Smooth muscle cell (in vitro differentiated cells): ENCODE data around the gene SCN2A. TPM values are rescaled to one million over a fixed set of nuclear protein-coding genes. Genes with fewer than 3 reads are reported as not detected.

Source experiments
- DNase-seq: peaks from one replicate; lab custom pipeline; 2025; ENCODE audit not compliant: unreplicated experiment; lab: John Stamatoyannopoulos, UW
- H2AFZ ChIP-seq: fragments of 200-600 bp; sonication (generic); 2 replicates; pipeline ENCODE4 v1.6.0; 2016; ENCODE audit warnings: antibody characterized with exemption, low read depth, mild to moderate bottlenecking
- H3F3A ChIP-seq: fragments of 200-600 bp; sonication (generic); 2 replicates; pipeline ENCODE4 v1.6.0; 2017; ENCODE audit warnings: antibody characterized with exemption, low read depth
- H3K27ac ChIP-seq: fragments of 200-600 bp; sonication (generic); 2 replicates; pipeline ENCODE4 v1.5.1; 2016; ENCODE audit warnings: low read depth, mild to moderate bottlenecking
- H3K27me3 ChIP-seq: fragments of 200-600 bp; sonication (generic); 2 replicates; pipeline ENCODE4 v1.6.1; 2016; ENCODE audit warnings: low read depth, mild to moderate bottlenecking
- H3K36me3 ChIP-seq: fragments of 200-600 bp; sonication (generic); 2 replicates; pipeline ENCODE4 v1.5.1; 2016; ENCODE audit warnings: low read depth
- H3K4me1 ChIP-seq: fragments of 200-600 bp; sonication (generic); 2 replicates; pipeline ENCODE4 v1.5.1; 2016; ENCODE audit warnings: low read depth
- H3K4me2 ChIP-seq: fragments of 200-600 bp; sonication (generic); 2 replicates; pipeline ENCODE4 v1.6.0; 2016; ENCODE audit warnings: mild to moderate bottlenecking
- H3K4me3 ChIP-seq: fragments of 200-600 bp; sonication (generic); 2 replicates; pipeline ENCODE4 v1.5.1; 2016; ENCODE audit warnings: mild to moderate bottlenecking
- H3K79me2 ChIP-seq: fragments of 200-600 bp; sonication (generic); 2 replicates; pipeline ENCODE4 v1.6.0; 2016; ENCODE audit warnings: low read depth, mild to moderate bottlenecking
- H3K9ac ChIP-seq: fragments of 200-600 bp; sonication (generic); 2 replicates; pipeline ENCODE4 v1.6.0; 2016; ENCODE audit warnings: low read depth
- H3K9me3 ChIP-seq: fragments of 200-600 bp; sonication (generic); replicated peaks from 2 replicates; pipeline ENCODE4 v1.5.1; 2016; ENCODE audit warnings: low read depth
- H4K20me1 ChIP-seq: fragments of 200-600 bp; sonication (generic); 2 replicates; pipeline ENCODE4 v1.6.0; 2016; ENCODE audit warnings: low read depth
- CTCF ChIP-seq: fragments of 200-600 bp; sonication (generic); IDR thresholded peaks from 2 replicates; pipeline ENCODE4 v1.5.1; 2017; ENCODE audit warnings: borderline replicate concordance, mild to moderate bottlenecking, antibody characterized with exemption; ENCODE audit not compliant: insufficient read depth, poor library complexity, severe bottlenecking
- WGBS: methylation state at CpG from one replicate; pipeline ENCODE4 v1.1.7; 2016; ENCODE audit warnings: low lambda C conversion rate; 5-methylcytosine and 5-hydroxymethylcytosine counted together
- polyA plus RNA-seq: library from polyadenylated mRNA; unstranded; fragments of >200 nt; fragmentation: Nextera tagmentation; extraction: Ambion mirVana; gene quantifications from 2 replicates; pipeline ENCODE4 v1.2.1, GENCODE V29; 2016
- total RNA-seq: library from RNA; depleted of rRNA; stranded (reverse); fragments of >200 nt; gene quantifications from 2 replicates; pipeline ENCODE4 v1.2.3, GENCODE V29; 2014

Gene SCN2A
- total and polyA plus RNA-seq, 2 experiments from 2014 or later = 0.17 to 0.27 TPM

- H3F3A ChIP-seq = no peaks in the 10 kb centered on the region
- H3K4me3 ChIP-seq = no peak overlapping the region
- H3K9ac ChIP-seq = no peak overlapping the region
- H3K4me2 ChIP-seq = no peak overlapping the region
- TF ChIP-seq CTCF = no peak
- H3K9me3 ChIP-seq = no peaks in the 10 kb centered on the region
- no peak for DNase-seq
- no peaks in the 10 kb centered on the region for H3K79me2 ChIP-seq
- no peaks in the 10 kb centered on the region for H4K20me1 ChIP-seq
- WGBS = 94% methylated on average over 2 of the region's 2 CpGs
- H3K27me3 ChIP-seq = no peaks in the 10 kb centered on the region
- H3K4me1 ChIP-seq = no peaks in the 10 kb centered on the region
- H3K36me3 ChIP-seq = no peaks in the 10 kb centered on the region
- H3K27ac ChIP-seq = no peak overlapping the region
- no peak overlapping the region for H2AFZ ChIP-seq
Observed at GRCh38 chr2:165425556-165425955, 186.3 kb downstream of the SCN2A start.

- Histone ChIP-seq H3K4me2 (no peak overlapping the region), H3K36me3 (no peaks in the 10 kb centered on the region), H3K79me2 (no peaks in the 10 kb centered on the region), H3F3A (no peaks in the 10 kb centered on the region), H3K9ac (no peak overlapping the region), H3K27ac (no peak overlapping the region), H4K20me1 (no peaks in the 10 kb centered on the region), H3K4me1 (peaks cover 6% of the 10 kb centered on the region), H2AFZ (no peak overlapping the region), H3K27me3 (no peaks in the 10 kb centered on the region), H3K4me3 (no peak overlapping the region), H3K9me3 (no peaks in the 10 kb centered on the region)
- DNase-seq = no peak
- 92% methylated on average over 4 of the region's 4 CpGs for WGBS
- no peak for TF ChIP-seq CTCF
Observed at GRCh38 chr2:165427686-165428085, 188.5 kb downstream of the SCN2A start.

DNA sequence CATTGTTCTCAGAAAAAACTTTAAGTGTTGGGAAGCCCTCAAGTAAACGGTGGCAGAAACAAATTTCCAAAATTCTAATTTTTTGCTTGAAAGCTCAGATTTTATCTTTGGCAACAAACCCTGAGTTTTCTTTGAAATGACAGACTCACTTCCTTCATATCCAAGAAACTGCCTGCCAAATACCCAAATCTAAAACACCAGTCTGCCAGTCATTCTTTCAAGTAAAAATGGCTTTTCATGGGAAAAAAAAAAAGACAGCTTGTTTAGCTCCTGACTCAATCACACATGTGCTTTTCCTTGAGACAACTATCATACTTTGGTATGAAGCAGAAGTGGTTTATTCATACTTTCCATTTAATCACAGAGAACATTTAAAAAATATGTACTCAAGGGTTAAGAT is 189.7 kb downstream of the SCN2A start:
- no peaks in the 10 kb centered on the region for H3F3A ChIP-seq
- H3K27ac ChIP-seq = no peak overlapping the region
- DNase-seq = no peak
- H4K20me1 ChIP-seq = no peaks in the 10 kb centered on the region
- H3K79me2 ChIP-seq = no peaks in the 10 kb centered on the region
- no peaks in the 10 kb centered on the region for H3K9me3 ChIP-seq
- TF ChIP-seq CTCF = no peak
- no peak overlapping the region for H2AFZ ChIP-seq
- no peaks in the 10 kb centered on the region for H3K36me3 ChIP-seq
- H3K4me1 ChIP-seq = peaks cover 11% of the 10 kb centered on the region
- H3K27me3 ChIP-seq = no peaks in the 10 kb centered on the region
- no peak overlapping the region for H3K9ac ChIP-seq
- no peak overlapping the region for H3K4me2 ChIP-seq
- WGBS = 72% methylated on average over 1 of the region's 1 CpG
- no peak overlapping the region for H3K4me3 ChIP-seq

- no peak overlapping the region for H3K4me2 ChIP-seq
- no peaks in the 10 kb centered on the region for H4K20me1 ChIP-seq
- H3K4me3 ChIP-seq = no peak overlapping the region
- H3K79me2 ChIP-seq = no peaks in the 10 kb centered on the region
- no peak for DNase-seq
- H3K9me3 ChIP-seq = no peaks in the 10 kb centered on the region
- H3K9ac ChIP-seq = no peak overlapping the region
- H3F3A ChIP-seq = no peaks in the 10 kb centered on the region
- peaks cover 23% of the 10 kb centered on the region for H3K4me1 ChIP-seq
- H3K36me3 ChIP-seq = no peaks in the 10 kb centered on the region
- no peak for TF ChIP-seq CTCF
- no peak overlapping the region for H2AFZ ChIP-seq
- H3K27ac ChIP-seq = no peak overlapping the region
- H3K27me3 ChIP-seq = no peaks in the 10 kb centered on the region
Observed at GRCh38 chr2:165431014-165431413, 191.8 kb downstream of the SCN2A start.
